ENCODE measurements around the gene AGXT.

Gene AGXT

GRCh38 chr2:240869956-240870875 is 1.6 kb downstream of the AGXT start:
- no peak for DNase-seq

- DNase-seq, result no peak
Measured at GRCh38 chr2:240871071-240871958, 2.7 kb downstream of the AGXT start.

DNA sequence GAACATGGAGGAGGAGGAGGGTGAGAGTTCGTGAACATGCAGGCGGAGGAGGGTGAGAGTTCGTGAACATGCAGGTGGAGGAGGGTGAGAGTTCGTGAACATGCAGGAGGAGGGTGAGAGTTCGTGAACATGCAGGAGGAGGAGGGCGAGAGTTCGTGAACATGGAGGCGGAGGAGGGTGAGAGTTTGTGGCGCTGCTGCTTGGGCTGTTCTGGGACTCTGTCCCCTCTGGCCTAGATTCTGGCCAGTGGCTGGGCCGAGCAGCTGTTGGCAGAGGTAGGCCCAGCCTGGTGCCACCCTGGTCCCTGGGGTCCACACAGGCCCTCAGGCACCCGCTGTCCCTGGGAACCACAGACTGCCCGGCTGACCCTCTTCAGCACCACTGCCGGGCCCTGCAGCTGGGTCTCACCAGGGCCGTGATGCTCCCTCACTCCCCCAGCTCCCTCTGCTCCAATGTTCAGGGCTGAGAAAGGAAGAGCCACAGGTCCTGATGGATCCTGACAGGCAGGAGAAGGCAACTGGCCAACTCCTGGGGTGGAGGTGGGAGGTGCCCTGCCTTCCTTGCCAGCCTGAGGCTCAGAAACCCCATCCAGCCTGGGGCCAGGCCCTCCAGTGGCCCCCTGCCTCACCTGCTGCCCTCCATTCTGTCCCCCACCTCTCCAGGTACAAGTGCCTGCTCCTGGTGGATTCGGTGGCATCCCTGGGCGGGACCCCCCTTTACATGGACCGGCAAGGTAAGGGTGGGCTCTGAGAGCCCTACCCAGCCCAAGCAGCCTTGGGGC is 3.9 kb downstream of the AGXT start:
- no peak for DNase-seq

DNA sequence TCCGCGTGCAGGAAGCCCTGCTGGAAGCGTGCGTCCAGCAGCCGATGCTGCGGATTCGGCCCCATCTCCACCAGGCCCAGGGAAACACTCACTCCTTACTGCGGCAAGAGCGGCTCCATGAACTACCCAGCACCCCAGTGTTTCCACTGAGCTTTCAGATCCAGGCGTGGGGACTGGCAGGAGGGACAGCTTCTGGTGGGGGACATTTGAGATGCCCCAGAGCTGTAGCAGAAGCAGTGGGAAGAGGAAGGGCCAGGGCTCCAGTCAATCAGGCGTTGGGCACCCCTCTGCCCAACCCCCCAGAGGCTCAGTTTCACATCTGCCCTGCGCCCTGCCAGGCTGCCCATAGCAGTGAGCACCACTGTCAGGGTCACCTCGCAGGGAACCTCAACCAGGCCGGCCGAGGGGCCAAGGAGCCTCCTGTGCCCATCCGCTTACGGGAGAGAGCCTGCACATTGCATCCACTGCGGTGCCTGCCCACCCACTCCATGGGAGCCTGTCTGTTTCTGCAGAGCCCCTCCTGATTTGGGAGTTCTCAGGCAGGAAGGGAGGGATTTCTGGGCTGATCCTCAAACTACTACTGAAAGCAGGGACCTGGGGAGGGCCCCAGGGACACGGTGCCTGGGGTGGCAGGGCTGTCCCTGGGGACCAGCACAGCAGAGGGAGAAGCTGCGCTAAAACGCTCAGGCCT is 4.6 kb downstream of the AGXT start:
- no peak for DNase-seq

DNA sequence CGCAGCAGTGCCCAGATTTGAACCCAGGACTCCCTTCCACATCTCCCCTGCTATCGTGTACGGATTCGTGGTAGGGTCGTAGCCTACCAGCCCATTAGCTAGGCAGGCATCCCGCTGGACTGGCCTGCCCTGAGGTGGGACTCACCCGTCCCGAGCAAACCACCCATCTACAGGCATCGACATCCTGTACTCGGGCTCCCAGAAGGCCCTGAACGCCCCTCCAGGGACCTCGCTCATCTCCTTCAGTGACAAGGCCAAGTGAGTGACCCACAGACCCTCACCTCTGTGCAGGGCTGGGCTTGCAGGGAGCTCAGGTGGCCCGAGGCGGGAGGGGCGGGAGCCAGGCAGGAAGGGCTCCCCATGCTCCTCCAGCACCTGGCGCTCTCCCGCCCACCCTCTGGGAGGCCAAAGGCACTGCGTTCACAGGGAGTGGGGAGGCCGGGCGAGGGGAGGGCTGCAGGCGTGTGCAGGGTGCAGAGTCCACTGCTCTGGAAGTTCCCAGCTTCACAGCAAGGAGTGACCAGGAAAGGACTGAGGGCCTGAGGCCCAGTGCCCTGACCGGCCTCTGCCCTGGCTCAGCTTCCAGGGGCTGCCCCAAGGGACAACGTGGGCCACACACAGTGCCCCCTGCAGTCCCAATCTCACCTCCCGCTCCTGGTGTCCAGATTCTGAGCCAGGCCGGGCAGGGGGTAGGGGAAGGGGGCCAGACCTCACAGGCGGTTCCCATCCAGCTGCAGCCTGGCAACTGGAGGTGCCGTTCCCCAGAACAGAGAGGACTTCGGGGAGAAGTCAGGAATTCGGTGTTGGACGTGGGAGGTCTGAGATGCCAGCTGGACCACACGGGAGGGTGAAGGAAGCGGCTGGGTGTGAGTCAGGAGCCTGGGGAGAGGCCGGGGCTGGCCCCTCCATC is 5.4 kb downstream of the AGXT start:
- DNase-seq, result no peak

DNA sequence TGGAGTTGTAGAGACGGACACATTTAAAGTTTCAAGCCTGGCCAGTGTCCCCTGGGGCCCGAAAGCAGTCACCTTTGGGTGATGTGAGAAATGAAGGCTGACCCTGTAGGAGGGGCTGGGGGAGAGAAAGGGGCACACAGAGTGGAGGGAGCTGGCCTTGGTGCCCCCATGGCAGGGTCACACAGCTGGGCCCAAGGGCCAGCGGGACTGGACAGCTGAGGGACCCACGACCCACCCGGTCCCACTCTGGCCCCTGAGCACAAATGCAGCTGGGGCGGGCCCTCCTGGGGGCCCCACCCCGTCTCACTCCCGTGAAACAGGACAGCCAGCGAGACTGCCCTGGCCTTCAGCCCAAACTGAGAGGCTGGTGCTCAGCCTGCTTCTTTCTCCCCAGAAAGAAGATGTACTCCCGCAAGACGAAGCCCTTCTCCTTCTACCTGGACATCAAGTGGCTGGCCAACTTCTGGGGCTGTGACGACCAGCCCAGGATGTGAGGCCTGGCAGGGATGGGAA is 6.1 kb downstream of the AGXT start:
- DNase-seq, result no peak

GRCh38 chr2:240875228-240876034 is 6.8 kb downstream of the AGXT start:
- DNase-seq, result no peak

- DNase-seq, result no peak
Measured at GRCh38 chr2:240876035-240876474, 7.4 kb downstream of the AGXT start.

DNA sequence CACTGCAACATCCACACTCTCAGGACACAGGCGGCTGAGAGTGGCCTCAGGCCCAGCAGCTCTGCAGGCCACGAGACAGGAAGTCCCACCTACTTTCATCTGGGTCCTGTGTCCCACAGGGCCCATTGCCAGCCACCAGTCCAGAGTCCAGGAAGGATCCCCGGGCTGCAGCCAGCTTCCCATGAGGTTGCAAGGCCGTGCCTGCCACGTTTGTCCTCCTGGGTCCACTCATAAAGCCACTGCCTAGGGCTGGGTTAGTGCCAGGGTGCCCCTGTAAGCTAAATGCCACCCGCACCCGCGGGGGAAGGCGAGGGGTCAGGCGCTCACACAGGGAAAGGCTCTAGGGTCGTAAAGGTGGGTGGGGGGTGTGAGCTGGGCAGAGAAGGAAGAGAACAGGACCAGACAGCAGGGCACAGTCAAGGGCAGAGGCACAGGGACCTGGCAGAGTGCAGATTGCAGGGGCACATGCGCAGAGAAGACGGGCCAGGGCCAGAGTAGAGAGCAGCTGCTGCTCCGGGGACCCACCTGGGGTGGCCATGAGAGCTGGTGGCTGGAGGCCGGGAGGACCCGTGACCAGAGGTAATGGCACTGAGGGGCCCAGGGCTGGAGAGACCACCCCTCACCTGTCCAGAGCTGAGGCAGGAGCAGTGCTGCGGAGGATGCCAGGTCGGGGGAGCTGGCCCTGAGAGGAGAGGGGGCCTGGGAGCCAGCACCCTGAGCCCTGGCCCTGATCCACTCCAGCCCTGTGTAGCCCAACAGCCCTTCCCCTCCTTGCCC is 8.0 kb downstream of the AGXT start:
- no peak for DNase-seq

- DNase-seq, result no peak
Measured at GRCh38 chr2:240877460-240878340, 9.1 kb downstream of the AGXT start.

GRCh38 chr2:240878341-240878936 is 9.8 kb downstream of the AGXT start:
- no peak for DNase-seq

GRCh38 chr2:240879105-240879504 is 10.5 kb downstream of the AGXT start:
- DNase-seq, result no peak

- DNase-seq, result no peak
Measured at GRCh38 chr2:240881913-240882312, 13.3 kb downstream of the AGXT start.

- no peak for DNase-seq
Measured at GRCh38 chr2:240884221-240884620, 15.6 kb downstream of the AGXT start.

- no peak for DNase-seq
Measured at GRCh38 chr2:240884745-240885144, 16.1 kb downstream of the AGXT start.

GRCh38 chr2:240885566-240885965 is 16.9 kb downstream of the AGXT start:
- no peak for DNase-seq

GRCh38 chr2:240886023-240886565 is 17.5 kb downstream of the AGXT start:
- no peak for DNase-seq

All from activated gamma-delta T cell treated with Interleukin-2 at 50 U/mL for 16 hours (primary cell).